ENCODE data around the gene COTL1. TPM values are rescaled to one million over a fixed set of nuclear protein-coding genes. Genes with fewer than 3 reads are reported as not detected.
"Not testable (repeated sequence)": the region's sequence is repeated elsewhere in the genome, so short reads cannot be mapped to it uniquely, and the experiment has no call there.

The COTL1 gene
- total RNA-seq, 1 donor from 2014 or later: 210 TPM

- Histone ChIP-seq H3K36me3 (ENCODE audit: control insufficient read depth, insufficient read depth, low read length) (no peaks in the 10 kb centered on the region), H3K4me3 (ENCODE audit: low read depth, low read length) (no peak overlapping the region), H3K27me3 (ENCODE audit: control insufficient read depth, insufficient read depth, low read length) (no peaks in the 10 kb centered on the region)
- DNase-seq (ENCODE audit: low read depth): no peak
- TF ChIP-seq, protein P1, sequence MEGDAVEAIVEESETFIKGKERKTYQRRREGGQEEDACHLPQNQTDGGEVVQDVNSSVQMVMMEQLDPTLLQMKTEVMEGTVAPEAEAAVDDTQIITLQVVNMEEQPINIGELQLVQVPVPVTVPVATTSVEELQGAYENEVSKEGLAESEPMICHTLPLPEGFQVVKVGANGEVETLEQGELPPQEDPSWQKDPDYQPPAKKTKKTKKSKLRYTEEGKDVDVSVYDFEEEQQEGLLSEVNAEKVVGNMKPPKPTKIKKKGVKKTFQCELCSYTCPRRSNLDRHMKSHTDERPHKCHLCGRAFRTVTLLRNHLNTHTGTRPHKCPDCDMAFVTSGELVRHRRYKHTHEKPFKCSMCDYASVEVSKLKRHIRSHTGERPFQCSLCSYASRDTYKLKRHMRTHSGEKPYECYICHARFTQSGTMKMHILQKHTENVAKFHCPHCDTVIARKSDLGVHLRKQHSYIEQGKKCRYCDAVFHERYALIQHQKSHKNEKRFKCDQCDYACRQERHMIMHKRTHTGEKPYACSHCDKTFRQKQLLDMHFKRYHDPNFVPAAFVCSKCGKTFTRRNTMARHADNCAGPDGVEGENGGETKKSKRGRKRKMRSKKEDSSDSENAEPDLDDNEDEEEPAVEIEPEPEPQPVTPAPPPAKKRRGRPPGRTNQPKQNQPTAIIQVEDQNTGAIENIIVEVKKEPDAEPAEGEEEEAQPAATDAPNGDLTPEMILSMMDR (IDR thresholded peaks at IDR 0.05; ENCODE audit: insufficient read depth, low read length, poor library complexity, severe bottlenecking): no peak
Measured at GRCh38 chr16:84530590-84530989, 87.3 kb downstream of the COTL1 start.

GRCh38 chr16:84529607-84530006 is 88.3 kb downstream of the COTL1 start:
- H3K4me3 ChIP-seq (ENCODE audit: low read depth, low read length): no peak overlapping the region
- no peaks in the 10 kb centered on the region for H3K36me3 ChIP-seq (ENCODE audit: control insufficient read depth, insufficient read depth, low read length)
- TF ChIP-seq, protein P1 (IDR thresholded peaks at IDR 0.05; ENCODE audit: insufficient read depth, low read length, poor library complexity, severe bottlenecking): no peak
- no peaks in the 10 kb centered on the region for H3K27me3 ChIP-seq (ENCODE audit: control insufficient read depth, insufficient read depth, low read length)
- no peak for DNase-seq (ENCODE audit: low read depth)

DNA sequence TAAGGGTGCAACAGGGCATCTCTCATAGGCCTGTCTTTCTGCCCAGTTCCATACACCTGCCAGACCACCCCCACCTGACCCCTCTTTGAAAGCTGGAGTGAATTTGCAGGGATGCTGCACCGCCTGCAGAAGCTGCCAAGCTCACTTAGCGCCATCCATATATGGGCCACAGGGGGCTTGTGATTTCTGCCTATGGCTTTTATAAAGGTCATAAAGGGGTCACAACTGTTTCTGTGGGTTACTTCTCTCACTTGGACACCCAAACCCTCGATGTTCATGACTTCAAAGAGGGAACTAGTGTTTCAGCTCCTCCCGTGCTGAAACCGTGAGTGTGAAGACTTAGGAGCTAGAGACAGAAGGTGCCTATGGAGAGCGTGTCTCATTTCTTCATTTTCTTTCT is 89.6 kb downstream of the COTL1 start:
- TF ChIP-seq, protein P1 (IDR thresholded peaks at IDR 0.05; ENCODE audit: insufficient read depth, low read length, poor library complexity, severe bottlenecking): no peak
- Histone ChIP-seq H3K4me3 (ENCODE audit: low read depth, low read length) (no peak overlapping the region), H3K36me3 (ENCODE audit: control insufficient read depth, insufficient read depth, low read length) (no peaks in the 10 kb centered on the region), H3K27me3 (ENCODE audit: control insufficient read depth, insufficient read depth, low read length) (no peaks in the 10 kb centered on the region)
- no peak for DNase-seq (ENCODE audit: low read depth)

DNA sequence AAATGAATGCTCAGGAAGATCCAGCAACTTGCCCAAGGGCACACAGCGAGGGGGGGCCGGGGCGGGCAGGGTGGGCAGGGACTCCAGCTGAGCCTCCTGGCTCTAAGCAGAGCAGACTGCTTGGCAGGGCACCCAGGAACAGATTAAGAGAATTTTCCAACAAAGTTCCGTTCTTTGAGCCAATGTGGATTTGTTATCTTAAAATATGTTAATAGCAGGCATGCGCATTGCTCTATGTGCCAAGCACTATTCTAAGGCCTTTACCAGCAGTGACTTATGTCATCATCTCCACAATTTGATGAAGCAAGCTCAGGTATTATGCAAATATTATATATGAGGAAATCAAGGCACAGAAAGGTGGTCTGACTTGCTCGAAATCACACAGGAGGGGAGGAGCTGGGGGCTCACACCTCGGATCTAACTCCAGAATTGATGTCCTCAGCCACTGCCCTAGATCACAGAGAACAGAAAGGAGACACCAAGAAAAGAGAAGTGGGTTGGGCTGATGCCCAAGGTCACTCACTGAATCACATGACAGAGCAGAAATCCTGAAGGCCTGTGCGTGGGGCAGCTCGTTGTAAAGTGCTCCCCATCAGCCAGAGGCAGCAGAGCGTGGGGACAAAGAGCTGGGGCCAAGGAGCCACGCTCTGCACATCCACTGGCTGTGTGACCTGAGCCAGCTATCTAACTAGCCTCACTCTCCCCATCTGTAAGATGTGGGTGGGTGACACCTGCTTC is 90.2 kb downstream of the COTL1 start:
- Histone ChIP-seq H3K36me3 (ENCODE audit: control insufficient read depth, insufficient read depth, low read length) (no peaks in the 10 kb centered on the region), H3K4me3 (ENCODE audit: low read depth, low read length) (no peak overlapping the region), H3K27me3 (ENCODE audit: control insufficient read depth, insufficient read depth, low read length) (no peaks in the 10 kb centered on the region)
- TF ChIP-seq, protein P1 (IDR thresholded peaks at IDR 0.05; ENCODE audit: insufficient read depth, low read length, poor library complexity, severe bottlenecking): no peak
- DNase-seq (ENCODE audit: low read depth): no peak

- TF ChIP-seq, protein P1 (IDR thresholded peaks at IDR 0.05; ENCODE audit: insufficient read depth, low read length, poor library complexity, severe bottlenecking): no peak
- DNase-seq (ENCODE audit: low read depth): no peak
- Histone ChIP-seq H3K27me3 (ENCODE audit: control insufficient read depth, insufficient read depth, low read length) (no peaks in the 10 kb centered on the region), H3K36me3 (ENCODE audit: control insufficient read depth, insufficient read depth, low read length) (no peaks in the 10 kb centered on the region), H3K4me3 (ENCODE audit: low read depth, low read length) (no peak overlapping the region)
Measured at GRCh38 chr16:84526794-84527531, 90.9 kb downstream of the COTL1 start.

- H3K27me3 ChIP-seq (ENCODE audit: control insufficient read depth, insufficient read depth, low read length); H3K36me3 ChIP-seq (ENCODE audit: control insufficient read depth, insufficient read depth, low read length); H3K4me3 ChIP-seq (ENCODE audit: low read depth, low read length); DNase-seq (ENCODE audit: low read depth): not testable (repeated sequence)
Measured at GRCh38 chr16:84524941-84525581, 92.8 kb downstream of the COTL1 start.

Measured in kidney epithelial cell (primary cell).